ENCODE results near the gene CADPS. TPM values are rescaled to one million over a fixed set of nuclear protein-coding genes. Genes with fewer than 3 reads are reported as not detected.

Gene CADPS
- total and polyA plus RNA-seq, 5 experiments from 2014 or later = not detected

DNA sequence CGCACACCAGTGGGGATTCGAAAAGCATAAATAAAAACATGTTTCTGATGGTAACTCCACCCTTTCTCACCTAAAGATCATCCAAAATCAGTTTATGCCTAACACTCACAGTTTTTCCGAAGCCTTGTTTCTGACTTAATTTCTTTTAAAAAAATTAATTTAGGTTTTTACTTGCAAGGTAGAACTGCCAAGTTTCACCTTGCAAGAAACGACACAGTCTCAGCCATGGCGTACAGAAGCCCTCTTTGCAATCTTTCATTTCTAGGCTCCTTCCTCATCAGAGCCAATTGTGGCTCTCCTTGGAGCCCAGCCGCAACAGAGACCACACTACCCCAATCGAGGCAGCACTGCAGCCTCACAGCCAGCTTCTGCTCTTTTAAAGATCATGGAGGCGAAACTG lies 470.9 kb downstream of the CADPS start:
- no peaks in the 10 kb centered on the region for H3K4me1 Mint-ChIP-seq
- DNase-seq = no peak
- H3K27ac Mint-ChIP-seq = no peak overlapping the region

DNA sequence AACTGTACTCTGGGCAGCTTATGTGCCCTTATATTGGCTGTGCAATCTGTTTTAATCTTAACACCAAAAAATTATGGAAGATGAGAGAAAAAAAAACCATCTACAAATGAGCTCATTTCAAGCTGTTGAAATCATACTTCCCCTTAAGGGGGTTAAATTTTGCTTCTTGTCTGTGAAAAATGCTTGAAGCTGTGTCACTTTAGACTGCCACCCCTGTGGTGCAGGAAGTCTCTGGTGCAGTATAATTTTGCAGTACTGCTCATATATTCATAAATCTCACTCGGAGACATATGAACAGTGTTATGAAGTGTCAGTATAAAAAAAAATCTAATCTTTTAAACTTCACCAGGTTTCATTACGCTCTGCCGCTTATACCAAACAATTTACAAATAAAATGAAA lies 471.5 kb downstream of the CADPS start:
- POLR2A ChIA-PET = no interaction called here
- no peak overlapping the region for H3K4me3 Mint-ChIP-seq
- DNase-seq (no peak), ATAC-seq (no peak)
- no peaks in the 10 kb centered on the region for H3K36me3 Mint-ChIP-seq
- H3K27ac Mint-ChIP-seq = no peak overlapping the region
- no peaks in the 10 kb centered on the region for H3K9me3 Mint-ChIP-seq
- H3K27me3 Mint-ChIP-seq = peaks cover 0 to 8% (median 1%) of the 10 kb centered on the region in 5 donors
- no peaks in the 10 kb centered on the region for H3K4me1 Mint-ChIP-seq

More for the DNA sequence above, 470.9 kb downstream of the CADPS start:
- POLR2A ChIA-PET = no interaction called here
- H3K36me3 Mint-ChIP-seq = no peaks in the 10 kb centered on the region
- no peak overlapping the region for H3K4me3 Mint-ChIP-seq
- peaks cover 0 to 8% (median 1%) of the 10 kb centered on the region in 5 donors for H3K27me3 Mint-ChIP-seq
- no peaks in the 10 kb centered on the region for H3K9me3 Mint-ChIP-seq
- ATAC-seq = no peak

DNA sequence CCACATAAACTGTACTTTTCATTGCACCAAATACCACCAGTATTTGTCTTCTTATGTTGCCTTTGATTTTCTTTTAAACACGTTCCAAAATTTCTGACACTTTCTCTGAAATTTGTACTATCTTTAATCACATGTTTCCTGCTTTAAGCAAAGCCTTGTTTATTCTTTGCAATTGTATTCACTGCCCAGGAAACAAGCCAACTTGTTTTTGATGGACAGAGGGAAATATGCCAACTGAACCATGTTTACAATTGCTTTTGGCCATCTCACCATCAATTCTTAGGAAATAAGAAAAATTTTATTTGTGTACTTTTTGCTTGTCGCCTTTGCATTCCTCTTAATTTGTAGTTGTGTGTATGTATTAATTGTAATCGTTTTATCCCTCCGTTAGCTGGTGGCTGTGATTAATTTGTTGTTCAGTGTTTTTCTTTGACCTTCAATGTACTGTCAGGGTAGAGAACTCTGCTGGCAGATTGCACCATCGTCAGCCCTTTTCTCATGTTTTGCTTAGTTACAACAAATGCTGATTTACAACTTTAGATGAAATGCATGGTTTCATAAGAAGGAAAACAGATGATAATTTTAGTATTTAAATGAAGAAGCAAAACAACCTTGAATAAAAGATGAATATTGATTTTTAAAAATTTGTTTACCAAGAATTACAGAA lies 482.5 kb downstream of the CADPS start:
- Mint-ChIP-seq H3K36me3 (peaks cover 0 to 10% (median 0%) of the 10 kb centered on the region in 3 donors), H3K4me3 (no peak overlapping the region), H3K4me1 (no peaks in the 10 kb centered on the region), H3K27me3 (peaks cover 6 to 26% (median 15%) of the 10 kb centered on the region in 5 donors), H3K27ac (no peak overlapping the region), H3K9me3 (peaks cover 0 to 6% (median 2%) of the 10 kb centered on the region in 9 donors)
- POLR2A ChIA-PET = no interaction called here
- ATAC-seq = no peak
- DNase-seq = no peak

DNA sequence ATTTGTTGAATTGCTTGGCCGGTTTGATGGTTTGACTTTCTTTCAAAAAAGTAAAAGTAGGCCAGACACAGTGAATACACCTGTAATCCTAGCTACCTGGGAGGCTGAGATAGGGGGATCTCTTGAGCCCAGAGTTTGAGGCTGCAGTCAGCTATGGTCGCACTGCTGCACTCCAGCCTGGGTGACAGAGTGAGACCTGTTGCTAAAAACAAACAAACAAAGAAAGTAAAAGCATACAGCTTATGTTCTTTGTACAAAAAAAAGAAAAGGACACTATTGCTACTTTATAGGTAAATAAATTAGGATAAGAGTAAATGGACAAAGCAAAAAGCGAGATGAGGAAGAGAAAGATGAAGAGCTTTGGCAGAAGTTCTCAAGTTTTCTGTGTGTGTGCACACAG lies 488.0 kb downstream of the CADPS start:
- ATAC-seq = no peak
- peaks cover 7 to 28% (median 12%) of the 10 kb centered on the region in 5 donors for H3K27me3 Mint-ChIP-seq
- DNase-seq = no peak
- H3K36me3 Mint-ChIP-seq = peaks cover 0 to 5% (median 2%) of the 10 kb centered on the region in 3 donors
- H3K9me3 Mint-ChIP-seq = peaks cover 0 to 7% (median 3%) of the 10 kb centered on the region in 9 donors
- no peak overlapping the region for H3K27ac Mint-ChIP-seq
- POLR2A ChIA-PET = no interaction called here
- H3K4me3 Mint-ChIP-seq = no peak overlapping the region
- H3K4me1 Mint-ChIP-seq = peaks cover 0 to 1% (median 0%) of the 10 kb centered on the region in 4 donors

DNA sequence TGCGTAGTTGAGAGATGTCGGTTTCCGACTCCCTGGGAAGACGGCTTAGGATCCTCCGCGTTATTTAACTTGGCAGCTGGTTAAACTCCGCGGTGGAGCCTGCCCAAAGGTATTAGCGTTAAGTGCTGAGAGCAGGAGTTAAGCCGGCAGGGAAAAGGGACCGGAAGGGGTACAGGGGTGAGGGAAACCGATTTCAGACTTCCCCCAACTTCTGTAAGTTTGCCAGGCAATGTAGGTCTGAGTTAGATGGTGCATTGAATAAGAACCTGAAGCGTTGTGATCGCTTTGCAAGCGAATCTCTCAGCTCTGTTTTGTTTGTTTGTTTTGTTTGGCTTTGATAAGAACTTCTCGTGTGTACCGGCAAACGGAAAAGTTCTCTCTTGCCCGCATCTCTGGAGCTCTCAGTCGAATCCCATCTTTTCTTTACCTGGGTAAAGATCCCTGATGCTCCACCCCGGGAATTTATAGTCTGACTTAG lies 495.9 kb downstream of the CADPS start:
- peaks cover 0 to 4% (median 2%) of the 10 kb centered on the region in 3 donors for H3K36me3 Mint-ChIP-seq
- peak overlapping the region in 1 of 10 donors; percentile 4 for H3K4me3 Mint-ChIP-seq
- POLR2A ChIA-PET = no interaction called here
- H3K9me3 Mint-ChIP-seq = peaks cover 0 to 3% (median 0%) of the 10 kb centered on the region in 9 donors
- peaks cover 31 to 84% (median 62%) of the 10 kb centered on the region in 5 donors for H3K27me3 Mint-ChIP-seq
- no peak for DNase-seq
- no peak overlapping the region for H3K27ac Mint-ChIP-seq
- ATAC-seq = no peak
- peaks cover 1 to 18% (median 7%) of the 10 kb centered on the region in 4 donors for H3K4me1 Mint-ChIP-seq

DNA sequence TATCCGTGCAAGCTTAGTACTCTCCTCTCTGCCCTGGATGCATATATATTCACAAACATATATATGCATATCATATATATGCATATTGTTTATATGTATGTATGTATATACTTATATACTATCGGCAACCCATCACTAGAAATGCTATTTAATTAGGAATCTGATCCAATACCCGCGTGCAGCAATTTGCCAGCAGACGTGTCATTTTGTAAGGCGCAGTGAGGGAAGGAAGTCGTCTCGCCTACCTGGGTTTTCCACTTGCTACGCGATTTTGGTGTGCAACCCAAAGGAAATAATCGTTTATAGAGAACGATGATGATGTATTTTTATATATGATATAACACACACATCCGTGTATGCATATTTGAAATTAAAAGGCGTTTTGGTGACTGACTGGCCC lies 496.3 kb downstream of the CADPS start:
- peaks cover 1 to 23% (median 7%) of the 10 kb centered on the region in 4 donors for H3K4me1 Mint-ChIP-seq
- no peak for DNase-seq
- H3K4me3 Mint-ChIP-seq = peak overlapping the region in 1 of 10 donors; percentile 4
- POLR2A ChIA-PET = no interaction called here
- ATAC-seq = no peak
- H3K36me3 Mint-ChIP-seq = peaks cover 0 to 4% (median 1%) of the 10 kb centered on the region in 3 donors
- H3K27me3 Mint-ChIP-seq = peaks cover 30 to 89% (median 67%) of the 10 kb centered on the region in 5 donors
- no peak overlapping the region for H3K27ac Mint-ChIP-seq
- H3K9me3 Mint-ChIP-seq = peaks cover 0 to 3% (median 0%) of the 10 kb centered on the region in 9 donors

DNA sequence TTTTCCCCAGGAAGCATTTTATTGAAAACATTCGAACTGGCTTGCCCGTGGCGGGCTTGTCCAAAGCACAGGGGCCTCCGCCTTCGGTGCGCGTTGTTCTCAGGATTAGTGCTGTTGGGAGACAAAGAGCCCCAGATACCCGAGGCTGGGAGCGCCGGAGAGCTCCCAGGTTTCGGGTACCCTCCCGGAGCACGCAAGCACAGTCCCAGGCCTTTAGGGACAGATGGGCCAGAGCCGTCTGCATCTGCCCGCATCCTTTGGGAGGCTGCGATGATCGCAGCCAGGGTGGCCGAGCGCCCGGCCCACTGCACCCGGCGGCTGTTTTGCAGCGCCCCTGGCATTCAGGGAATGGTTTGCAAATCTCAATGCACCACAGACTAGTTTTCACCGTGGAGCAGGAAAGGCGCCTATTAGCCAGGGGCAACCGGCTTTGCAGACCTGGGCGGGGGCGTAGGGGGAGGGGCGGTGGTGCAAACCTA lies 496.9 kb downstream of the CADPS start:
- Mint-ChIP-seq H3K27ac (no peak overlapping the region), H3K36me3 (peaks cover 0 to 4% (median 0%) of the 10 kb centered on the region in 3 donors), H3K9me3 (no peaks in the 10 kb centered on the region), H3K4me3 (no peak overlapping the region), H3K27me3 (peaks cover 29 to 92% (median 68%) of the 10 kb centered on the region in 5 donors), H3K4me1 (peaks cover 0 to 23% (median 7%) of the 10 kb centered on the region in 4 donors)
- POLR2A ChIA-PET = no interaction called here
- no peak for DNase-seq
- ATAC-seq = no peak

DNA sequence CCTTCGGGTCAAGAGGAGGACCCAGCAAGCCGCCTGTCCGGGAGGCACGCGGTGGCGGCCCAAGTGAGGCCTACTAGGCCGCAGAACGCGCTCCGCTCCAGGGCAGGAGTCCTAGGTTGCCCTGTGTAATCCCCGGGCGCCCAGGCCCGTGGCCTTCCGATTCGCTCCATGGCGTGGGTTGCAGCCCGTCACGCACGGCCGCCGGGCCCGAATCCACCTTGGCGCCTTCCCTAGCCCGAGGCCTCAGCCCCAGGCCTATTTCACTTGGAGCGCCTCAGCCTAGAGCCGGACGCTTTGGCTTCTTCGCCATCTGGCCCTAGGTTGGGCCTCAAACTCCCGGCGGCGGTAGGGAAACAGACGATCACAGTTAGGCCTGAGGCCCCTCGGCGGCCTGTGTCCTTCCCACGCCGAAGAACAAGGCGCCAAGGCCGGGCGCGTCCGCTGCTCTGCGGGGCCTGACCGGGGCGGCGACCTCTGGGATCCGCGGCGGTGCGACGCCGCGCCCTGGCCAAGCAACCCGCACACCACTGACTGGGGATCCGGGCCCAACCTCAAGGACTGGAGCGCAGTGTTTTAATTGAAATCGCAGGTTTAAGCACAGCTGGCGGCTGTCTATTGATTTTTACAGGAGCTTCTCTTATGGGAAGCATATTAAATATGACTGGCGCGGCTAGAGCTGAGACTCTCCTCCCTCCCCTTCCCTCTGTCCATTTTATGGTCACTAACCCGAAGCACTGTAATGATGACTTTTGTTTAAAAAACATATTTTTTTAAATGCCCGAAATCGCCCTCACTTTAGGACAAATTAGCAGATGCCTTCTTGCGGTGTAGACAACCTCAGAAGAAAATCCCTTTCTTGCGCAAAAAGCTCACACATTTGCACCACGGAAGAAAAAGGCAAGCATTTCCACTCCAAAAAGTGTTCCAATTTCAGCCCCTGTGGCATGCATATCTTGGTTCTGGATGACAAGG lies 498.0 kb downstream of the CADPS start:
- peaks cover 0 to 4% (median 0%) of the 10 kb centered on the region in 3 donors for H3K36me3 Mint-ChIP-seq

DNA sequence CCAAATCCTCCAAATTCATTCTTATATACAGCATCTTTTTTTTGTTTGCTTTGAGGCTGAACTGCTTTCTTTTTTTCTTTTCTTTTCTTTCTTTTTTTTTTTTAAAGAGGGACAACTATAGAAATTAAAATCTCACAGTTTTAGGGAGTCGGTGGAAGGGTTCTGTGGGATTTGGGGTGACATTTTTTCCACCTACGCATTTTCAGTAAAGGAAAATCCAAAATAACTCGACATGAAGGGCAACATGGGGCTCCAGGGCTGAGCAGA lies 498.8 kb downstream of the CADPS start:
- no peak for DNase-seq
- Mint-ChIP-seq H3K27ac (no peak overlapping the region), H3K4me1 (peaks cover 0 to 26% (median 7%) of the 10 kb centered on the region in 4 donors), H3K4me3 (no peak overlapping the region), H3K36me3 (no peaks in the 10 kb centered on the region), H3K27me3 (peaks cover 26 to 90% (median 61%) of the 10 kb centered on the region in 5 donors), H3K9me3 (peaks cover 0 to 1% (median 0%) of the 10 kb centered on the region in 9 donors)
- POLR2A ChIA-PET = no interaction called here
- ATAC-seq = no peak

More for the DNA sequence above, 498.0 kb downstream of the CADPS start:
- DNase-seq (no peak), ATAC-seq (no peak)
- POLR2A ChIA-PET = interaction anchor here (0.6 kb wide), 1 partner anchor 888 kb away, joined by 4 read pairs; no protein-coding TSS in a partner anchor
- no peaks in the 10 kb centered on the region for H3K9me3 Mint-ChIP-seq
- no peak overlapping the region for H3K27ac Mint-ChIP-seq
- H3K4me3 Mint-ChIP-seq = no peak overlapping the region
- peaks cover 0 to 25% (median 7%) of the 10 kb centered on the region in 4 donors for H3K4me1 Mint-ChIP-seq
- peaks cover 29 to 90% (median 66%) of the 10 kb centered on the region in 5 donors for H3K27me3 Mint-ChIP-seq

DNA sequence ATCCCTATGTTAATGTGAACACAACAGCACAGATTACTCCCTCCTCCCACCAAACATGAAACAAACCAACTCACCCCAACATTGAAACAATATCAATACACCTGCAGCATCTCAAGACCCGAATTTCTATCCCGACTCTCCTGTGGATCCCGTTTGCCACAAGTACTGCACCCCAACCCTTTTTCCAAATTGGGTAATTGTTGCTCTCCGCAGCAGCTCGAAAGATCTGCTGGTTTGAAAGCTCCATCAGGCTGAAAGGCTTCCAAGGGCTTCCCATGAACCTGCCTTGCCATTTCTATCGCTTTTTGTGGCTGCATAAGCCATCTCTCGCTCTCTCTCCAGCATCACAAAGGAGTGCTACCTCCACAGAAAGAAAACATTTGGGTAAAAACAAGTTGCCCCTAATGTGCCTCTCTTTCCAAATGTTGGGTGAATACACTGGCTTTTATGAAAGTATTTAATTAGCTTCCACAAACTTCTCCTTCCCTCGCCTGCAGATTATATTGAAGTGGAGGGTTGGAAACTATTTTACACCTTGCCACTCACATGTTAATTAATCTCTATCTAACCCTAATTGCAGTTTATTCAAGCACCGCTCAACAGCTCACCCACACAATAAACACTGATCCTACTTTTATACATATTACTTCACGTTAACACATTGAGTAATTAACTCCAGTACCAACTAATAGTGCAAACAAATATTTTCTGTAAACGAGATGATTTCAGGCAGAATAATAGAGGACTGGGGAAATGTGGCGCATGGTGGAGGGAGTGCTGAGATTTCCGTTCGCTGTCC lies 499.4 kb downstream of the CADPS start:
- peaks cover 0 to 5% (median 0%) of the 10 kb centered on the region in 9 donors for H3K9me3 Mint-ChIP-seq
- POLR2A ChIA-PET = no interaction called here
- H3K36me3 Mint-ChIP-seq = peaks cover 0 to 3% (median 0%) of the 10 kb centered on the region in 3 donors
- no peak overlapping the region for H3K4me3 Mint-ChIP-seq
- no peak overlapping the region for H3K27ac Mint-ChIP-seq
- peaks cover 28 to 90% (median 61%) of the 10 kb centered on the region in 5 donors for H3K27me3 Mint-ChIP-seq
- no peak for ATAC-seq
- no peak for DNase-seq
- peaks cover 2 to 31% (median 11%) of the 10 kb centered on the region in 4 donors for H3K4me1 Mint-ChIP-seq

DNA sequence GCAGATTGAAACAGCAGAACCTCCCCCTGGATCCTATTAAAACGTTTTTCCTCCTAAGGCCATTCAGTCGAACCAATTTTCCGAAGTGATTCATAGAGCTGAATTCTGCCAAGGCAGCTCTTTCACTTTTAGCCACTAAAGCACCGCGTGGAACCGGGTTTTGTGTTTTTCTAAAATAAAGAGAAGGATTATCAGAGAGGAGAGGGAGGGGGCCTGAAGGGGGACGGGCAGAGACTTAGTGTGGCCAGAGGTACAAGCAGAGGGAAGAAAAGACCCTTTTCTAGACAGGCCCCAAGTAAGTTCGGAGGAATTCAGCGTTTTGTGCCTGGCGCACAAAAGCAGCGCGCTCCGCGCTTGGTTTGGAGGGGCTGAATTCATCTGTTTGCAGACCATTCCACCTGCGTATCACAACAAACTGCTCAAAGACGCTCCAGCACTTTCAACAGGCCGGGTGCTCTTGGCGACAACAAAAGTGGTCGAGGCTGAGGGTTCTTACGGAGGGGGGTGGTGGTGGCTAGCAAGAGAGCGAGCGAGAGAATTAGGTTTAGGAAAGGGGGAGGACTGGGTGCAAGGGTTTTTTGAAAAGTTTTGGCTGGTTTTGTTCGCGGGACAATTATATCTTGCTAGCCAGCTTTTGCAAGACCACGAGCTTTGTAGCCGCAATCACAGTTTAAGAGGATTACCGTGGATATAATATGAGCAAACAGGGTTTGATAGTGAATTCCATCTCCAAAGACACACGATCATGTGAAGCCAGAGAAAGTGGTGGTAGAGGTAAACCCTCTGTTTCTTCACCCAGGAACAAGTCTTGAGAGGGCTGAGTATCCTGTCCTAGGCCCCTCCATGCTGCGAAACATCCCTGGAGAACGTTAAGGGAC lies 500.6 kb downstream of the CADPS start:
- H3K27ac Mint-ChIP-seq = no peak overlapping the region
- H3K4me3 Mint-ChIP-seq = peak overlapping the region in 6 of 10 donors; percentile 0 to 47 (median 36)
- peaks cover 28 to 90% (median 58%) of the 10 kb centered on the region in 5 donors for H3K27me3 Mint-ChIP-seq
- ATAC-seq = no peak
- peaks cover 0 to 5% (median 4%) of the 10 kb centered on the region in 3 donors for H3K36me3 Mint-ChIP-seq
- peaks cover 2 to 37% (median 16%) of the 10 kb centered on the region in 4 donors for H3K4me1 Mint-ChIP-seq
- POLR2A ChIA-PET = no interaction called here
- DNase-seq = no peak
- peaks cover 0 to 5% (median 0%) of the 10 kb centered on the region in 9 donors for H3K9me3 Mint-ChIP-seq

Measured in naive thymus-derived CD8-positive, alpha-beta T cell (primary cell).